NCI-H2029 treated with DMSO at 0.1 percent for 48 hours (cell line): ENCODE data around the gene NFIX.
A peak's percentile ranks its signal among the peaks of the same experiment; 100 is the strongest.

Experiments
- DNase-seq: peaks from one replicate; lab custom pipeline; 2025; lab: John Stamatoyannopoulos, UW

NFIX gene

GRCh38 chr19:13104848-13105711, 109.8 kb downstream of the NFIX start:
- no peak for DNase-seq

- DNase-seq, result no peak
Observed at GRCh38 chr19:13109361-13110098, 114.3 kb downstream of the NFIX start.

GRCh38 chr19:13110099-13110610, 114.9 kb downstream of the NFIX start:
- no peak for DNase-seq

GRCh38 chr19:13112555-13112954, 117.3 kb downstream of the NFIX start:
- no peak for DNase-seq

GRCh38 chr19:13115936-13116281, 120.6 kb downstream of the NFIX start:
- DNase-seq, result no peak

- DNase-seq, result peak; percentile 85
Observed at GRCh38 chr19:13116282-13117175, 121.3 kb downstream of the NFIX start, which contains the start of gene TRMT1. TSS of gene TRMT1 (minus strand) at chr19:13116740. CDS start at chr19:13116399, 341 bp downstream.

- no peak for DNase-seq
Observed at GRCh38 chr19:13117176-13117771, 122.0 kb downstream of the NFIX start.

- peak; percentile 69 for DNase-seq
Observed at GRCh38 chr19:13117772-13118423, 122.6 kb downstream of the NFIX start, which contains the start of gene NACC1. TSS of gene NACC1 (plus strand) at chr19:13118264. CDS start at chr19:13135208, 16,944 bp downstream.

- no peak for DNase-seq
Observed at GRCh38 chr19:13118424-13119193, 123.3 kb downstream of the NFIX start.

- no peak for DNase-seq
Observed at GRCh38 chr19:13119627-13120026, 124.4 kb downstream of the NFIX start.

GRCh38 chr19:13120031-13120430, 124.8 kb downstream of the NFIX start:
- no peak for DNase-seq

- DNase-seq, result no peak
Observed at GRCh38 chr19:13120817-13121216, 125.5 kb downstream of the NFIX start.

GRCh38 chr19:13121551-13122274, 126.4 kb downstream of the NFIX start:
- DNase-seq, result no peak

GRCh38 chr19:13122275-13122878, 127.1 kb downstream of the NFIX start:
- DNase-seq, result no peak

GRCh38 chr19:13122980-13123957, 128.0 kb downstream of the NFIX start:
- DNase-seq, result no peak

- DNase-seq, result no peak
Observed at GRCh38 chr19:13127051-13127450, 131.8 kb downstream of the NFIX start.

GRCh38 chr19:13127811-13128575, 132.7 kb downstream of the NFIX start:
- no peak for DNase-seq
